HepG2 (cell line): ENCODE results near the gene CCDC142. TPM values are rescaled to one million over a fixed set of nuclear protein-coding genes. Genes with fewer than 3 reads are reported as not detected.

Experiments used
- ATAD3A ChIP-seq: sonication (generic); formaldehyde crosslinking; IDR thresholded peaks from 2 replicates; pipeline ENCODE4 v1.4.0; 2020; ENCODE audit warnings: missing genetic modification reagents
- CAMTA2 ChIP-seq: sonication (generic); formaldehyde crosslinking; IDR thresholded peaks from 2 replicates; pipeline ENCODE4 v1.4.0; 2020; ENCODE audit warnings: mild to moderate bottlenecking, missing genetic modification reagents, borderline replicate concordance
- ELF4 ChIP-seq: sonication (generic); formaldehyde crosslinking; IDR thresholded peaks from 2 replicates; pipeline ENCODE4 v1.5.0; 2020; ENCODE audit warnings: missing genetic modification reagents, mild to moderate bottlenecking, moderate library complexity, borderline replicate concordance
- IRX3 ChIP-seq: sonication (generic); formaldehyde crosslinking; IDR thresholded peaks from 2 replicates; pipeline ENCODE4 v1.8.1; 2023; ENCODE audit warnings: mild to moderate bottlenecking, low read depth, missing genetic modification reagents, borderline replicate concordance
- MED8 ChIP-seq: sonication (generic); formaldehyde crosslinking; IDR thresholded peaks from 2 replicates; pipeline ENCODE4 v1.8.1; 2023; ENCODE audit warnings: mild to moderate bottlenecking, missing genetic modification reagents; ENCODE audit not compliant: insufficient replicate concordance
- NFIB ChIP-seq: sonication (generic); formaldehyde crosslinking; IDR thresholded peaks from 2 replicates; pipeline ENCODE4 v1.9.0; 2021; ENCODE audit warnings: missing genetic modification reagents, mild to moderate bottlenecking, borderline replicate concordance
- PAF1 ChIP-seq: IDR thresholded peaks from 2 replicates; pipeline ENCODE4 v1.6.1; 2016; ENCODE audit warnings: missing genetic modification reagents, missing compliant biosample characterization
- PAWR ChIP-seq: sonication (generic); formaldehyde crosslinking; IDR thresholded peaks from 2 replicates; pipeline ENCODE4 v1.4.0; 2020; ENCODE audit warnings: missing genetic modification reagents, mild to moderate bottlenecking, borderline replicate concordance
- PHF21A ChIP-seq: sonication (generic); formaldehyde crosslinking; IDR thresholded peaks from 2 replicates; pipeline ENCODE4 v1.5.0; 2020; ENCODE audit warnings: mild to moderate bottlenecking, missing genetic modification reagents
- RARA ChIP-seq: IDR thresholded peaks from 2 replicates; pipeline ENCODE4 v1.6.1; 2016; ENCODE audit warnings: missing genetic modification reagents, missing compliant biosample characterization
- RCOR2 ChIP-seq: IDR thresholded peaks from 2 replicates; pipeline ENCODE4 v1.6.1; 2016; ENCODE audit warnings: missing biosample characterization, missing genetic modification reagents
- RNF2 ChIP-seq: fragments of 450-650 bp; conservative IDR thresholded peaks from 2 replicates; pipeline ENCODE4 v1.6.1; 2016; ENCODE audit warnings: low read depth
- SIX1 ChIP-seq: sonication (generic); formaldehyde crosslinking; IDR thresholded peaks from 2 replicates; pipeline ENCODE4 v1.4.0; 2020; ENCODE audit warnings: missing genetic modification reagents, borderline replicate concordance
- TOPORS ChIP-seq: sonication (generic); formaldehyde crosslinking; IDR thresholded peaks from 2 replicates; pipeline ENCODE4 v1.8.0; 2023; ENCODE audit warnings: mild to moderate bottlenecking, missing genetic modification reagents
- TP53 ChIP-seq: sonication (generic); formaldehyde crosslinking; conservative IDR thresholded peaks from 2 replicates; pipeline ENCODE4 v1.4.0; 2020; ENCODE audit warnings: missing genetic modification reagents
- ZNF10 ChIP-seq: sonication (generic); formaldehyde crosslinking; IDR thresholded peaks from 2 replicates; pipeline ENCODE4 v1.4.0; 2020; ENCODE audit warnings: mild to moderate bottlenecking, low read depth, missing genetic modification reagents, borderline replicate concordance
- ZNF282 ChIP-seq: fragments of 450-650 bp; IDR thresholded peaks from 2 replicates; pipeline ENCODE4 v1.6.1; 2018; ENCODE audit not compliant: partially characterized antibody
- ZNF296 ChIP-seq: sonication (generic); formaldehyde crosslinking; conservative IDR thresholded peaks from 2 replicates; pipeline ENCODE4 v1.5.0; 2020; ENCODE audit warnings: mild to moderate bottlenecking, missing genetic modification reagents
- ZNF441 ChIP-seq: sonication (generic); formaldehyde crosslinking; IDR thresholded peaks from 2 replicates; pipeline ENCODE4 v1.7.0; 2021; ENCODE audit warnings: missing genetic modification reagents, borderline replicate concordance
- ZNF615 ChIP-seq: sonication (generic); formaldehyde crosslinking; IDR thresholded peaks from 2 replicates; pipeline ENCODE4 v1.5.0; 2020; ENCODE audit warnings: mild to moderate bottlenecking, missing genetic modification reagents, borderline replicate concordance
- ZNF83 ChIP-seq: sonication (generic); formaldehyde crosslinking; IDR thresholded peaks from 2 replicates; pipeline ENCODE4 v1.4.0; 2020; ENCODE audit warnings: missing genetic modification reagents, mild to moderate bottlenecking, borderline replicate concordance
- polyA plus RNA-seq, 8 experiments: library from polyadenylated mRNA; depleted of rRNA in 3 of 8; stranded (reverse) in 7 of 8; unstranded in 1 of 8; fragments of >200 nt; fragmentation: Illumina TruSeq in 4 of 8; extraction: Trizol in 4 of 8; gene quantifications; 2 replicates each; pipeline versions ENCODE4 v1.2.1 to v1.2.3, GENCODE V29; 2011 to 2016; ENCODE audit warnings: low read depth in 4 of 8, missing spikeins in 1 of 8, mixed read lengths in 1 of 8; ENCODE audit not compliant: insufficient read depth in 1 of 8
- total RNA-seq, 5 experiments: library from RNA; depleted of rRNA; stranded (reverse); fragments of >200 nt; fragmentation: Illumina TruSeq; extraction: Trizol; gene quantifications; 2 replicates each; pipeline ENCODE4 v1.2.3, GENCODE V29; 2016; ENCODE audit warnings: low read depth in 1 of 5
- TF ChIP-seq, protein P1 (sequence below): sonication (generic); formaldehyde crosslinking; IDR thresholded peaks from 2 replicates; pipeline ENCODE4 v1.4.0; 2020; ENCODE audit warnings: mild to moderate bottlenecking, missing genetic modification reagents
- TF ChIP-seq, protein P2 (sequence below): sonication (generic); formaldehyde crosslinking; conservative IDR thresholded peaks from 2 replicates; pipeline ENCODE4 v1.4.0; 2020; ENCODE audit warnings: missing genetic modification reagents
- TF ChIP-seq, protein P3 (sequence below): sonication (generic); formaldehyde crosslinking; IDR thresholded peaks from 2 replicates; pipeline ENCODE4 v1.8.0; 2022; ENCODE audit warnings: mild to moderate bottlenecking, missing genetic modification reagents, moderate library complexity
- TF ChIP-seq, protein P4 (sequence below): sonication (generic); formaldehyde crosslinking; IDR thresholded peaks from 2 replicates; pipeline ENCODE4 v1.5.0; 2020; ENCODE audit warnings: missing genetic modification reagents

Gene CCDC142
- total and polyA plus RNA-seq, 2 of the 13 experiments (the other 11 are each of a cell fraction or from before 2014, with no cell fraction given), result 14.7 to 30.4 TPM

GRCh38 chr2:74441690-74442482 lies 40.9 kb downstream of the CCDC142 start, which contains the start of gene RTKN (continued):
- peak; percentile 88; the same call in 1 of the 2 replicates for TF ChIP-seq CAMTA2 (CRISPR knock-in tag)
- TF ChIP-seq MED8 (CRISPR knock-in tag), result peak; percentile 53
- TF ChIP-seq ZNF441, result peak; percentile 68; the same call in 1 of the 2 replicates
- peak; percentile 83 for TF ChIP-seq PHF21A (CRISPR knock-in tag)
- peak; percentile 44; the same call in 1 of the 2 replicates for TF ChIP-seq RARA (CRISPR knock-in tag)
- TF ChIP-seq PAWR (CRISPR knock-in tag), result peak; percentile 91; the same call in 1 of the 2 replicates
- TF ChIP-seq, protein P1, sequence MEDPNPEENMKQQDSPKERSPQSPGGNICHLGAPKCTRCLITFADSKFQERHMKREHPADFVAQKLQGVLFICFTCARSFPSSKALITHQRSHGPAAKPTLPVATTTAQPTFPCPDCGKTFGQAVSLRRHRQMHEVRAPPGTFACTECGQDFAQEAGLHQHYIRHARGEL, result peak; percentile 85
- peak; percentile 23; the same call in 1 of the 2 replicates for TF ChIP-seq RNF2
- TF ChIP-seq ZNF10, result no peak
- TF ChIP-seq, protein P2, sequence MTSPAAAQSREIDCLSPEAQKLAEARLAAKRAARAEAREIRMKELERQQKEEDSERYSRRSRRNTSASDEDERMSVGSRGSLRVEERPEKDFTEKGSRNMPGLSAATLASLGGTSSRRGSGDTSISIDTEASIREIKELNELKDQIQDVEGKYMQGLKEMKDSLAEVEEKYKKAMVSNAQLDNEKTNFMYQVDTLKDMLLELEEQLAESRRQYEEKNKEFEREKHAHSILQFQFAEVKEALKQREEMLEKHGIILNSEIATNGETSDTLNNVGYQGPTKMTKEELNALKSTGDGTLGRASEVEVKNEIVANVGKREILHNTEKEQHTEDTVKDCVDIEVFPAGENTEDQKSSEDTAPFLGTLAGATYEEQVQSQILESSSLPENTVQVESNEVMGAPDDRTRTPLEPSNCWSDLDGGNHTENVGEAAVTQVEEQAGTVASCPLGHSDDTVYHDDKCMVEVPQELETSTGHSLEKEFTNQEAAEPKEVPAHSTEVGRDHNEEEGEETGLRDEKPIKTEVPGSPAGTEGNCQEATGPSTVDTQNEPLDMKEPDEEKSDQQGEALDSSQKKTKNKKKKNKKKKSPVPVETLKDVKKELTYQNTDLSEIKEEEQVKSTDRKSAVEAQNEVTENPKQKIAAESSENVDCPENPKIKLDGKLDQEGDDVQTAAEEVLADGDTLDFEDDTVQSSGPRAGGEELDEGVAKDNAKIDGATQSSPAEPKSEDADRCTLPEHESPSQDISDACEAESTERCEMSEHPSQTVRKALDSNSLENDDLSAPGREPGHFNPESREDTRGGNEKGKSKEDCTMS, result no peak
- TF ChIP-seq RCOR2 (CRISPR knock-in tag), result no peak
- no peak for TF ChIP-seq ZNF615 (CRISPR knock-in tag)
- TF ChIP-seq, protein P3, sequence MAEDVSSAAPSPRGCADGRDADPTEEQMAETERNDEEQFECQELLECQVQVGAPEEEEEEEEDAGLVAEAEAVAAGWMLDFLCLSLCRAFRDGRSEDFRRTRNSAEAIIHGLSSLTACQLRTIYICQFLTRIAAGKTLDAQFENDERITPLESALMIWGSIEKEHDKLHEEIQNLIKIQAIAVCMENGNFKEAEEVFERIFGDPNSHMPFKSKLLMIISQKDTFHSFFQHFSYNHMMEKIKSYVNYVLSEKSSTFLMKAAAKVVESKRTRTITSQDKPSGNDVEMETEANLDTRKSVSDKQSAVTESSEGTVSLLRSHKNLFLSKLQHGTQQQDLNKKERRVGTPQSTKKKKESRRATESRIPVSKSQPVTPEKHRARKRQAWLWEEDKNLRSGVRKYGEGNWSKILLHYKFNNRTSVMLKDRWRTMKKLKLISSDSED, result peak; percentile 68; the same call in 1 of the 2 replicates
- TF ChIP-seq ELF4 (CRISPR knock-in tag), result peak; percentile 55; the same call in 1 of the 2 replicates
- 0 out of 2 replicates have a peak, but pooled peaks have one; percentile 46 for TF ChIP-seq ATAD3A (CRISPR knock-in tag)
- TF ChIP-seq, protein P4, sequence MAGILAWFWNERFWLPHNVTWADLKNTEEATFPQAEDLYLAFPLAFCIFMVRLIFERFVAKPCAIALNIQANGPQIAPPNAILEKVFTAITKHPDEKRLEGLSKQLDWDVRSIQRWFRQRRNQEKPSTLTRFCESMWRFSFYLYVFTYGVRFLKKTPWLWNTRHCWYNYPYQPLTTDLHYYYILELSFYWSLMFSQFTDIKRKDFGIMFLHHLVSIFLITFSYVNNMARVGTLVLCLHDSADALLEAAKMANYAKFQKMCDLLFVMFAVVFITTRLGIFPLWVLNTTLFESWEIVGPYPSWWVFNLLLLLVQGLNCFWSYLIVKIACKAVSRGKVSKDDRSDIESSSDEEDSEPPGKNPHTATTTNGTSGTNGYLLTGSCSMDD (CRISPR knock-in tag), result 0 out of 2 replicates have a peak, but pooled peaks have one; percentile 42
- TF ChIP-seq TOPORS (CRISPR knock-in tag), result peak; percentile 72; the same call in 1 of the 2 replicates
- no peak for TF ChIP-seq ZNF282
- peak; percentile 84 for TF ChIP-seq ZNF296 (CRISPR knock-in tag)
- TF ChIP-seq PAF1 (CRISPR knock-in tag), result no peak
- no peak; the same call in 1 of the 2 replicates for TF ChIP-seq TP53 (CRISPR knock-in tag)
- peak; percentile 72; the same call in 1 of the 2 replicates for TF ChIP-seq ZNF83 (CRISPR knock-in tag)
- TF ChIP-seq SIX1, result peak; percentile 47; the same call in 1 of the 2 replicates
- no peak; the same call in 1 of the 2 replicates for TF ChIP-seq NFIB
- TF ChIP-seq IRX3 (CRISPR knock-in tag), result no peak; the same call in 1 of the 2 replicates
